Mesenteric fat pad (tissue), 1 donor: ENCODE results near the gene WWC1. TPM values are rescaled to one million over a fixed set of nuclear protein-coding genes. Genes with fewer than 3 reads are reported as not detected.

Source experiments
- DNase-seq: peaks from one replicate; pipeline ENCODE4 v3.0.0-alpha.2; 2020; ENCODE audit warnings: low spot score
- total RNA-seq: library from RNA; stranded (reverse); fragmentation: NEBNext Ultra II Directional; extraction: Animal tissue kit (Norgen Biotek cat#: 25700); gene quantifications from one replicate; pipeline ENCODE4 v1.2.1, GENCODE V29; 2021
- donor health status: DM: yes; HTN: yes; CAD: no.

The WWC1 gene
- total RNA-seq, 1 donor from 2014 or later: 4.2 TPM

- DNase-seq: no peak
Observed at GRCh38 chr5:168360521-168361285, 69.3 kb downstream of the WWC1 start.

- no peak for DNase-seq
Observed at GRCh38 chr5:168362097-168362885, 70.8 kb downstream of the WWC1 start.

- no peak for DNase-seq
Observed at GRCh38 chr5:168364151-168364661, 72.8 kb downstream of the WWC1 start.

GRCh38 chr5:168364750-168365550 is 73.5 kb downstream of the WWC1 start:
- no peak for DNase-seq

GRCh38 chr5:168365581-168366081 is 74.2 kb downstream of the WWC1 start:
- DNase-seq: no peak

- no peak for DNase-seq
Observed at GRCh38 chr5:168366116-168366515, 74.7 kb downstream of the WWC1 start.

- no peak for DNase-seq
Observed at GRCh38 chr5:168368854-168369253, 77.4 kb downstream of the WWC1 start.

GRCh38 chr5:168370831-168371230 is 79.4 kb downstream of the WWC1 start:
- DNase-seq: no peak

- DNase-seq: no peak
Observed at GRCh38 chr5:168372356-168372946, 81.0 kb downstream of the WWC1 start.

GRCh38 chr5:168374532-168374931 is 83.1 kb downstream of the WWC1 start:
- DNase-seq: no peak

- no peak for DNase-seq
Observed at GRCh38 chr5:168375214-168375613, 83.8 kb downstream of the WWC1 start.

GRCh38 chr5:168377525-168377924 is 86.1 kb downstream of the WWC1 start:
- no peak for DNase-seq

- DNase-seq: no peak
Observed at GRCh38 chr5:168378741-168379140, 87.3 kb downstream of the WWC1 start.

- no peak for DNase-seq
Observed at GRCh38 chr5:168382421-168382820, 91.0 kb downstream of the WWC1 start.

GRCh38 chr5:168390491-168390890 is 99.0 kb downstream of the WWC1 start:
- no peak for DNase-seq

- DNase-seq: no peak
Observed at GRCh38 chr5:168393773-168394172, 102.3 kb downstream of the WWC1 start.

- no peak for DNase-seq
Observed at GRCh38 chr5:168400429-168401220, 109.2 kb downstream of the WWC1 start.

GRCh38 chr5:168401226-168401625 is 109.8 kb downstream of the WWC1 start:
- DNase-seq: no peak

- no peak for DNase-seq
Observed at GRCh38 chr5:168401880-168402279, 110.4 kb downstream of the WWC1 start.

- no peak for DNase-seq
Observed at GRCh38 chr5:168404365-168404764, 112.9 kb downstream of the WWC1 start.
